IPS DF 4.7 (cell line): Measurements from ENCODE around the gene HSD17B3.
"Not testable (repeated sequence)": the region's sequence is repeated elsewhere in the genome, so short reads cannot be mapped to it uniquely, and the experiment has no call there.

Experiments
- DNase-seq: peaks from one replicate; pipeline ENCODE4 v3.0.0-alpha.2; 2013; ENCODE audit warnings: low spot score; ENCODE audit errors: extremely low read depth

Gene HSD17B3

DNA sequence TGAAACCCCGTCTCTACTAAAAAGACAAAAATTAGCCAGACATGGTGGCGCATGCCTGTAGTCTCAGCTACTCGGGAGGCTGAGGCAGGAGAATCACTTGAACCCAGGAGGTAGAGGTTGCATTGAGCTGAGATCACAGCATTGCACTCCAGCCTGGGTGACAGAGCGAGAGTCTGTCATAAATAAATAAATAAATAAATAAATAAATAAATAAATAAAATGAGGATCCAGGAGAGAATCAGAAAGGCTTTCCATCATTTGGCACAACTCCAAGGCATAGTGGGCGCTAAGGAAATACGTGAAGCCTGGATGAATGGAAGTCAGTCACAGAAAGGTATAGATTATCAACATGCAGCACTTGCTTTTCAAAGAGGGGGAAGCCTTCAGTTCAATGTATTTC is 65.6 kb downstream of the HSD17B3 start:
- not testable (repeated sequence) for DNase-seq

DNA sequence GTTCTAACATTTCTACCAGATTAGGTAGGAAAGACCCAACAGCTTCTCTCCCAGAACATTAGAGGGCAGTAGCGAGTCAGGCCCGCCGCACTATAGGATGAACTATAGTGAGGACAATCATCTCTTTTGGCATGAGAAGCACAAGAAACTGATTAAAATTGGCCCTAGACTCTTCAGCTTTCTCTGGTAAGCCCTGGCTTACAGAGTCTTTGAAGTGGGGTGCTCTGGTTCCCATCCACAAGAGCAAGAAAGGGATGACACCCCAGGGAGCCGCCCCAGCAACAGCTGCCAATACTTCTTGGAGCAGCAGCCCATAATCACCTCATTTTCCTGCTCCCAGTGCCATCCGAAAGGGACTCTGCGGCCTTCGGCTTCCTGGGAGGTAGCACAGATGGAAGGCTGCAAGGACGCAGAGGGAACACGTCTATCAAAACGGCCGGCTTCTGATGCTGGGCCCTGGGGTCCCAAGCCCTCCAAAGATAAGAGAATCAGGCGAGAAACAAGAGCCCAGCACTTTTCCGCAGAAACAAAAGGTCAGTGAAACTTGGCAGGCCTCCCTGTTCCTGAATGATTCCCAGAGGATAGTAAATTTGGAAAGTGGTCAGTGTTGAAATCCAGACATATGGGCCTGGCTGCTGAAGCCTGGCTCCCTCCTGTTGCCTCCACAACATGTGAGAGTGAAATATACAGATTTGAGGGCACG is 69.3 kb downstream of the HSD17B3 start:
- DNase-seq: no peak

DNA sequence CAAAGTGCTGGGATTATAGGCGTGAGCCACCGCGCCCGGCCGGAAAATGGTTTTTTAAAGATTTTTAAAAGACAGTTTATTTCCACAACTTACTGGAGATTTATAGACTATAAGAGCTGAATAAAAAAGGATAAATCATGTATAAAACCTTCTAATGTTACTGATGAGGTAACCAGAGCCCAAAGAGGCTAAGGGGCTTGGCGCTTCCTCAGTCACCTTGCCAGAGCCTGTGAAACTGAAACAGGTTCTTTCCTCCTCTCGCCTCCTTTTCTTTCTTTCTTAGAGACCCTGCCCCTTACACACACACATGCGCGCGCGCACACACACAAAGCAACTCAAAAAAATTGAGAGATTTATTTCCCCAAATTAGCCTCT is 69.8 kb downstream of the HSD17B3 start:
- DNase-seq: no peak

DNA sequence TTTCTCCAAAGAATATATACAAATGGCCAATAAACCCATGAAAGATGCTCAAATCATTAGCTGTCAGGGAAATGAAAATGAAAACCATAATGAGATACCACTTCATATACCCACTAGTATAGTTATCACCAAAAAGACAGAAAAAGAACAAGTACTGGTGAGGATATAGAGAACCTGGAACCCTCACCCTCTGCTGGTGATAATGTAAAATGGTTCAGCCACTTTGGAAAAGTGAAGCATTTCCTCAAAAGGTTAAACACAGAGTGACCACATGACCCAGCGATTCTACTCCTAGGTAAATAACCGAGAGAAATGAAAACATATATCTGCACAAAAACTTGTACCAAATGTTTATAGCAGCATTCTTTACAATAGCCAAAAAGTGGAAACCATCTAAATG is 72.0 kb downstream of the HSD17B3 start:
- no peak for DNase-seq

DNA sequence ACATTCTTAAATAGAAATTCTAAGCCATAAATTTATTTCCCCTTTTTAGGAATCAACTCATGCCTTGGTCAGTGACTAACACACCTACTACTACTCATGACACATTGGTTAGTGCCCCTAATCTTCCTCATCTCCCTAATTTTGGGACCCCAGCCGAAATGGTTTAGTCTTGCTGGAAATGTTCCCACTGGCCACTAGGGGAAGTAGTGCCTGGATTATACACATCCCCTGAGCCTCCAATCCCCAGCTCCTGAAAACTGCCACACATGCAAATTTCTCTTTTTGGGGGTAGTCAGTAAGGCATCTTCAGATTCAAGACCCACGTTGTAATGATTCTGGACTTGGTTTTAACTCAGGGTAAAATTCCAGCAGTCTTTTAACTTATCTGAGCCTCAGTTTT is 79.8 kb downstream of the HSD17B3 start:
- no peak for DNase-seq

DNA sequence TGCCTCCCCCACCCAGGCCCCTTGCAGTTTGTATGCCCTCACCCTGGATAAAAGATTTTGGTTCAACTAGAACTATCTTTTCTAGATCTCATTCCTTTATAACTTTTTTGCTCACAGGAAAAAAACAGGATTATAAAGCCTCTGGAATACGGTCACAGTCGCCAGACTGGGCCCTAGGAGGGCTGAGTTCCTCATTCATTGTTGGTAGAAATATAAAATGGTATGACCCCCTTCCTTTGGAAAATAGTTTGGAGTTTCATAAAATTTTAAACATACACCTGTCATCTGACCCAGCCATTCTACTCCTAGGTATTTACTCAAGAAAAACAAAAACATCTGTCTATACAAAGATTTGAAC is 82.1 kb downstream of the HSD17B3 start:
- no peak for DNase-seq

DNA sequence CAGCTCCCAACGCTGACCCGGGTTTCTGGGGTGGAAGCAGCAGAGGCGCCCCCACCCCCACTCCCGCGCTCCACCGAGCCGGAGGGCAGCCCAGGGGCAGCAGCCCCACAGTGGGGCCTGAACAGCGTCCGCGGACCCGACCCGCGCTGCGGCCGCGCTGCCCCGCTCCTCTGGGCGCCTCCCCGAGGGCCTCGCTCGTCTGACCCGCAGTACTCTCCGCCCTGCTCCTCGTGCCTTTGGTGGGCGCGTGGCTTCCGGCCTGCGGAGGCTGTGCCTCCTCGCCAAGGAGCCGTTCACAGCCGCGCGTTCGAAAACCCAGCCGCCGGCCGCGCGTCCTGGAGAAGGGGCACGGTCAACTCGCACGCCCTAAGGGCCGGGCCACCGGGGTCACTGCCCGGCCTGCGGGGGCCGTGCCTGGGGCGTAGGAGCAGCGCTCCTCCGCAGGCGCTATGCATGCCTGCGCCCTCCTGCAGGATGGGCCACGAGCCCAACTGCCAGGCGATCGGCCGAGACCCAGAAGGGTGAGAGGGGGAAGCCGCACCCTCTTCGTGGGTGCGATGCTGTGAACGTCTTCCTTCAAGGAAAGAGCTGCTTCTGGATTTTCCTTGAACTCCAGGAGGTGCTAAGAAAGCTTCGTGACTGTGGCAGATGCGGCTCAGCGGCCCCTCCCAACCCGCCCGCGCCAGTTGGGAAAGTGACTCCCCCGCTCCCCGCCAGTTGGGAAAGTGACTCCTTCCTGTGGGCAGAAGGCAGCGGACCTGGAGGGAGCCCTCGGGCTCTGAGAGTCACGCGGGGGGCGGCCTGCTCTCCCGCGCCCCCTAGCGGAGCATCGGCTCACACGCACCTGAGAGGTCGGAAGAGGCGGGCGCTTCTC is 82.7 kb downstream of the HSD17B3 start:
- no peak for DNase-seq

DNA sequence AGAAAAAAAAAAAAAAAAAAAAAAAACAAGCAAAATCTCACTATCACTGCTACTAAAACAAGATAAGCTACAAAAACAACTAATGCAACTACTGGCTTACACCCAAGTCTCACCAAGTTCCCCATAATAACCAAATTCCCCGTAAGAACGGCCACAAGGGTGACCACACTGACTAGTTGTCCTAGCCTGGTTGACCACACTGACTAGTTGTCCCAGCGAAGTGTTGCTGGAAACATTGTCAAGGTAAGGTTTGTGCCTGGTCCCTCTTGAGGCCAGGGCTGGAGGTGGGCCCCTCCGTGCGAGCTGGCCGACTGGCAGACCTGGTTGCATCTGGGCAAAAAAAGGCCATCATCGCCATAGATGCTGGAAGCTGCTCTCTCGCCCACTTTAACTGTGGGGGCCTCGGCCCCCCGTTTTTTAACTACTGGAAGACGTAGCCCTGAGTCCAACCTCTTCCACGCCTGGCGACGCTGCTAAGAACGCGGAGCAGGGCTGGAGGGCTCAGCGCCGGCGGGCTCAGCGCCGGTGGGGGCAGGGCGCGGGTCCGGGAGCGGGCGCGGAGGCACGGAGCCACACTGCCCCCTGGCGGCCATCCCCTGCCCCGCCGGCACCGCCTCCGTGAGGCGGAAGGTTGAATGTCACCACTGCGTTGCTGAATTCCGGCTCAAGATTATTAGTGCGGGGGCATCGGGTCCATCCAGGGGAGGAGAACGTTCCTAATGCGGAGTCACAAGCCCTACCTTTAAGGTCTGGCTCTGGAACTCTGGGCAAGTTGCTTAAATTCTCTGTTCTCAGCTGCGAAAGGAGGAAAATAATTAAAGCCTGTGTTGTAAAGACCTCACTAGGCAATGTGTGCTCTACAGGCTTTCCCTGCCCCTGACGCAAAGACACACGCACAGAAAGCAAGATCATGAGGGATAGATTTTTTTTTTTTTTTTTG is 84.0 kb downstream of the HSD17B3 start:
- DNase-seq: no peak

DNA sequence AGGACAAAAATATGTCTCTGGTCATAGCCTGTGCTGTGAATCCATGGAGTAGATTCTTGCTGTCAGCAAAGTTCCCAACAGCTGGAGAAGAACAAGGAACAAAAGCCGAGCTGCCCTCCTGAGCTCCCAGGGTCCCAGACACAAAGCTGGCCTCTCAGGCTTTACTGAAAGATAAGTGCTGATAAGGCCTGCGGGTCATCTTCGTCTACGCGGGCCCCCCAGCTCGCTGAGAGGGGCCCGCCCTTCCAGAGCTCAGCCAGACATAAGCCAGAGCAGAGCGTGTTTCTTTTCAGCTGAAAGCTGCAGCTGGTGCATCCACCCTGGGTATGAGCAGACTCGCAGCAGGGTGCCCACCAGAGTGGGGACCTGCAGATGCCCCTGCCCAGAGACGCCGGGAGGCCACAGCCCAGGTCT is 84.7 kb downstream of the HSD17B3 start:
- DNase-seq: no peak

DNA sequence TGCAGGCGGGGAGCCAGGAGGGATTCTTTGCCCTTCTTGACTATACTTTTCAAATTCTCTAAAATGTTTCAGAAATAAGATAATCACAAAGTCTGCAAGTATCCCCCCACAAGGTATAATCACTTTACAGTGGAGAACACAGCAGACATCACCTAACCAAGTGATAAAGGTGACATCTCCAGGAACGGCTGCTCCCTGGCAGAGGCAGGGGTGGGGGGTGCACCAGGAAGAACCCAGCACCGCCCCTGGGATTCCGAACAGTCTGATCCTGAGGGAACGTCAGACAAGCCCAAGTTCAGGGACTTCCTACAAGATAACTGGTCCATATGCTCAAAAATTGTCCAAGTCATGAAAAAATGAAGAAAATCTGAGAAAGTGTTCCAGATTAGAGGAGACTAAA is 85.4 kb downstream of the HSD17B3 start:
- no peak for DNase-seq

DNA sequence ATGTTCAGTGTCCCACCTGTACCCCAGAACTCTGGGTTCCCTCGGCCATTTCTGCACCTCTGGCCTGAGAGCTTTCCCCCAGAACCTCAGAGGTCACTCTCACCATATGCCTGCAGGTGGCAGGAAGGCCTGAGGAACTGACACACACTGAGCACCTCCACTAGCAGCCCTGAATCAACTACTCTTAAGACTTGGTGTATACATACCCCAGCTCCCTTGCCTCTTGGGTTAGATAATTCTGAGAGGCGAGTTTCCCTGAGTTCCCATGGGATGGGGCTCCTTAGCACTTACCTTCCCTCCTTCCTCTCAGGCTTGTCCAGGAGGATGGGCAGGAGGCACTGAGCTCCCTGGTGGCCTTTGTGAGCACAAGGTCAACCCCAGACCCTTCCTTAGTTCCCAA is 86.1 kb downstream of the HSD17B3 start:
- DNase-seq: no peak

DNA sequence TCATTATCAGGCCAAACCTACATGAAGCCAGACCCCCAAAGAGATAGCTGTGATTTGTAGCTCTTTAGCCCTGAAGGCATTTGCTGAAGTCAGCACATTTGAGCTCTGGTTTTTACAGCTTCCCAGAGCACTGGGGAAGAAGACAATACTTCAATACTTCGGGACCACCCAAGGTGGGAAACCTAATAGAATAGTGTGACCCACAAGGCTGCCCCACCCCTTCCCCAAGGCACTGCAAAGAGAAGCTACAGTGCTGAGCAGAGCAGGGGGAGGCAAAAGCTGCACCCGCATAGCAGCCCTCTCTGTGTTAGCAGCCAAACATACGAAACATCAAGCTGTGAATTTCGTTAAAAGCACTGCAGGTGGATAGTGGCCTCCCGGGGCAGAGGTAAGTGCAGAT is 87.3 kb downstream of the HSD17B3 start:
- DNase-seq: no peak

DNA sequence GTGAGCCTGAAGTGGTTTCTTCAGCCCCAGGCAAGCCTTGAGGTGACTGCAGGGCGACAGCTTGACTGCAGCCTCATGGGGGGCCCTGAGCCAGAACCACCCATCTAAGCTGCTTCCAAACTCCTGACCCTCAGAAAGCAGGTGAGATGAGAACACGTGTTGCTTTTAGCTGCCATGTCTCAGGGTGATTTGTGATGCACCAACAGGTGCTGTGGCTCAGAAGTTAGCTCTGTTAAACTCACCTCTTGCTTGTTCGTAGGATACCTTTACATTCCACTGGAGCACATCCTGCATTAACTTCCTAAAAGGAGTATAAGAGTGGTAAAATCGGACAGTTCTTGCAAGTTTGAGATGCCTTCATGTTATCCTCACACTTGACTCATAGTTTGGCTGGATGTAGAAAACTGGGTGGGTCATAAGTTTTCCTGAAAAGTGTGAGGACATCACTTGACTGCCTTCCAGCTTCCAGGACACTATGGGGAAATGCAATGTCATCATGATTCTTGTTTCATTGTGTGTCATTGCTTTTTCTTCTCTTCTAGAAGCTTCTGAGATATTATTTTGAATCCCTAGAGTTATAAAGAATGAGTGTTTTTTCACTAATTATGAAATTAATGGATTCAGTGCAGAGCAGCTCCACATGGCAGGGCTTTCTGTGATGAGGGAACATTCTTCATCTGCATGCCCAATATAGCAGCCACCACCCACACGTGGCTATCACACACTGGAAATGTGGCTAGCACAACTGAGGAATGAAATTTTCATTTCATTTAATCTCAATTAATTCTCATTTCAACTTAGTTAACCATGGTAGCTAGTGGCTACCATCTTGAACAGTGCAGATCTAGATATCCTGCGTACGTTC is 92.3 kb downstream of the HSD17B3 start:
- no peak for DNase-seq

DNA sequence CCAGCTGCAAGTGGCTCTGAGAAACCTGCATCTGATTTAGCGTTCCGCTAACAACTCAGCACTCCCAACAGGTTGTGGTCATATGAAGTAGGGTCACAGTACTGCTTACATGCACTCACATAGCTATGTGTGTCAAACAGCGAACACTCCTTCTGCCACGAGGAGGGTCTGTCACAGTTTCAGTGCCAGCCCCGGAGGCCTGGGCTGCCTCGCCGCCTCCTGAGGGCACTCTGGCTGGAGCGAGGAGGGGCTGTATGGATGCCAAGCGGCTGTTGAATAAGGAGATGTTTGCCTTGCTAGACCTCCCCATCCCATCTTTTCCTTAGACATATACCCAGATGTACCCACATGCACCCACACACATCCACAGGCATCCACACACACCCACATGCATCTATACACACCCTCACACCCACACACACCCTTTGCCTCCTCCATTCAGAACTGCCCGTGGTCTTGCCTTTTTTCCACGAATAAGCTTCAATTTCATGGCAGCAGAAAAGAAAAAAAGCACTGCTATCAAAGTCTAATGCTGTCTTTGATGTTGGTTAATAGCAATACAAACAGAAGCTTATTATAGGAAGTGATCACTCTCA is 95.7 kb downstream of the HSD17B3 start:
- DNase-seq: no peak

DNA sequence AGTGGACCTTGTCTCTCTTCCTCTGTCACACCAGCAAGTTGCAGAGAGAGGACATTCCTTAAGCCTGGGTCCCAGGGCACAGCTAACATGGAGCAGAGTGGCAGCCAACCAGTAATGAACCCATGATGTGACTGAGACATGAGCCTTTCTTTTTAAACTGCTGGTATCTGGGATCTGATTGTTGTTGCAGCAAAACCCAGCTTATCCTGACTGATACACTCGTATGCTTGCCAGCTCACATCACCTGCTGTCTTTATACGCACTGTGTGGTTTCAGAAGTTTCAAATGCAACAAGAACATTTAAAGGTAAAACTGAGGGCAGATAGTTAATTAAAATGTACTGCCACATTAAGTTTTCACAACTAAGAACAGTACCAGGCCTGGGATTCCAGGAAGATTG is 97.1 kb downstream of the HSD17B3 start:
- no peak for DNase-seq

DNA sequence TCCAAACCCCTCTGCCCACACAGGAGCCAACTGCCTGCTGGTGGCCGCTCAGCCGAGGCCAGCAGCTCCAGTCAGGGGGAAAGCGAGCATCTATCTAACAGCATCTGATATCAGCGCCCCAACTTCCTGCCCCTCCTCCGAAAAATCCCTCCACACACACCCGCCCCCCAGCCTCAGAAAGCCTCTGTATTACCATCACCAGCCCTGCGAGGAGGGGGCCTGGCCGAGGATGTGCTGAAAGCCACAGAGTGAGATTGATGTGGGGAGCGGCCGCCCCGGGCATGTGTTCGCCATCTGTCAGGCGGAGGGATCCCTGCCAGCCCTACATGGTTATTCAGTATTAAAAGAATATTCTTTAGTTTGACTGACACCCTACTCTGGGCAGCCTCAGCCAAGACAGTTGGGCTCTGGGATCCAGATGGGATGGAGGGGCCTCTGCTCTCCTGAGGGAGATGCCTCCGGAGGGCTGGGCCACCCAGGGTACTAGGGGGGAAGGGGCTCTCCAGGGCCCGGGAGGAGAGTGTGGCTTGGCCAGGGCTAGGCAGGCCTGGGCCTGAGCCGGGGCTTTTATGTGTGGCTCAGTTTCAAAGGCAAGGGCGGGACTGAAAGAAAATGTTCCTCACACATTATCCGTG is 98.0 kb downstream of the HSD17B3 start:
- no peak for DNase-seq

DNA sequence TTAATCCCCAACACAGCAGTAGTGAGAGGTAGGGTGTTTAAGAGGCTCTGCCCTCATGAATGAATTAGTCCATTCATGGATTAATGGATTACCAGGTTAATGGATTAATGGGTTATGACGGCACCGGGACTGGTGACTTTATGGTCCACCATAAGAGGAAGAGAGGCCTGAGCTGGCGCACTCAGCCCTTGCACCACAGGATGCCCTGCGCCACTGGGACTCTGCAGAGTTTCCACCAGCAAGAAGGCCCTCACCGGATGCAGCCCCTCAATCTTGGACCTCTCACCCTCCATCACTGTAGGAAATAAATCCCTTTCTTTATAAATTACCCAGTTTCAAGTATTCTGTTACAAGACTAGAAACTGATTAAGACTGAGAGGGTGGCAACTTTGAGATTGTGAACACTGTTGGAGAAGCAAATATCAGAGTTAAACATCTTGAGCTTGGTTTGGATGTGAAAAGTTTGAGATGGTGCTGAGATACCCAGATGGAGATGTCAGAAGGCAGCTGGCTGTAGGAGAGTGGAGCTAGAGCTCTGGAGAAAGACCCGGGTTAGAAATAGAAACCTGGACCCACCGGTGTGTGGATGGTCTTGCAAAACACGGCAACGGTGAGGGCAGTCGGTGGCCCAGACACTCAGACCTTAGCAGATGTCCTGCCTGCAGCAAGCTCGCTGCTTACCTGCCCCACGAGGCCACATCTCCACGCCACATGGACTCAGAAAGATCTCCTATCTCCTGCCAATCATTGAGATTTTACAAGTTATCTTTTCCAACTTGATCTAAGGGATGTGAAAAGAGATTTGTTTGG is 98.8 kb downstream of the HSD17B3 start:
- DNase-seq: no peak

DNA sequence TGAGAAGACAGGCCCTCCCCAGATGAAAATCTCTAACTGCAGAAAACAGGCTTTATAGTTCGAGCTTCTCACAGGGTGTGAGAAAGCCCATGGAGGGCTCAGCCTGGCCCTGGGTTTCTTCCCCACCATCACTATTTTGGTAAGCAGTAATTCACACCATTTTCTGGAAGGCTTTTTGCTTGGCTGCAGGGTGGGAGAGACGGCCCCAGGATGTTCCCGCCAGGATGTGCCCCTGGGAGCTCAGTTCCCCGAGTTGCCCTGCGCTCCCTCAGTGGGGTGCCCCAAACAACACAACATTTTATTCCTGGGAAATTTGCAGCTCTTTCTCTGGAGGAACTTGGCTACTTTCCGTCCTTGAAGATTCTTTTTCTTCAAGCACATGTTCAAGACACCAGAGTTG is 100.8 kb downstream of the HSD17B3 start:
- DNase-seq: no peak

DNA sequence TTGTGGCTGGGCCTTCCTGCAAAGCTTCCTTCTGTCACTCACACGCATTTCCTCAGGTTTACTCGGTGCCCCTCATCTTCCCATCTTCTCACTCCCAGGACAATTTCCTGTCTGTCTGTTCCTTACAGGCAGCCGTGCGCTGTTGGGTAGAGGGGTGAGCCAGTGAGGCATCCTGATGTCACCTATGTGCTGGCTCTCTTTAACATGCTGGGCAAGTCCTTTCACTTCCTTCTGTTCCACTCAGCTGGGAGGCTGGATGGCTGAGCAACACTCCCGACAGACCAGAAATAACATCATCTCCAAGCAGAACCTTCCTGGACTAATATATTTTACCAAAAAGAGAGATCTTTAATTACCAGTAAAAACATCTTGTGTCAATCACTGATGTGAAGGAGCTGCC is 103.0 kb downstream of the HSD17B3 start:
- no peak for DNase-seq
